ENCODE results near the gene P3H1. TPM values are rescaled to one million over a fixed set of nuclear protein-coding genes. Genes with fewer than 3 reads are reported as not detected.
"Not testable (repeated sequence)": the region's sequence is repeated elsewhere in the genome, so short reads cannot be mapped to it uniquely, and the experiment has no call there.

P3H1 gene
- total RNA-seq, 2 donors from 2014 or later, result 42.9 to 47.6 TPM

GRCh38 chr1:42730988-42731387 lies 35.8 kb downstream of the P3H1 start:
- no peak for TF ChIP-seq CTCF (IDR thresholded peaks at IDR 0.05)
- no peak for ATAC-seq (ENCODE audit: insufficient number of reproducible peaks, low FRiP score, low read depth)

GRCh38 chr1:42730002-42730401 lies 36.8 kb downstream of the P3H1 start:
- H3K36me3 ChIP-seq, result no peaks in the 10 kb centered on the region
- H3K27me3 ChIP-seq (replicated peaks; ENCODE audit: insufficient read depth), result no peaks in the 10 kb centered on the region
- no peak overlapping the region for H3K4me3 ChIP-seq
- no peak overlapping the region for H3K27ac ChIP-seq
- H3K4me1 ChIP-seq (ENCODE audit: control insufficient read depth in 1 of 2, low read depth in 2 of 2), result no peaks in the 10 kb centered on the region
- no peaks in the 10 kb centered on the region for H3K9me3 ChIP-seq
- no peak for ATAC-seq (ENCODE audit: insufficient number of reproducible peaks, low FRiP score, low read depth)
- no peak for TF ChIP-seq CTCF (IDR thresholded peaks at IDR 0.05)
- DNase-seq (ENCODE audit: low spot score), result no peak

More at GRCh38 chr1:42730988-42731387, 35.8 kb downstream of the P3H1 start:
- H3K9me3 ChIP-seq, result no peaks in the 10 kb centered on the region
- no peaks in the 10 kb centered on the region for H3K4me1 ChIP-seq (ENCODE audit: control insufficient read depth in 1 of 2, low read depth in 2 of 2)
- H3K27ac ChIP-seq, result no peak overlapping the region
- no peak overlapping the region for H3K4me3 ChIP-seq
- no peaks in the 10 kb centered on the region for H3K27me3 ChIP-seq (replicated peaks; ENCODE audit: insufficient read depth)
- no peak for DNase-seq (ENCODE audit: low spot score)
- no peaks in the 10 kb centered on the region for H3K36me3 ChIP-seq

GRCh38 chr1:42725820-42726219 lies 41.0 kb downstream of the P3H1 start:
- H3K27me3 ChIP-seq (replicated peaks; ENCODE audit: insufficient read depth); H3K27ac ChIP-seq; H3K4me3 ChIP-seq; DNase-seq (ENCODE audit: low spot score); H3K36me3 ChIP-seq; H3K9me3 ChIP-seq; ATAC-seq (ENCODE audit: insufficient number of reproducible peaks, low FRiP score, low read depth); H3K4me1 ChIP-seq (ENCODE audit: control insufficient read depth in 1 of 2, low read depth in 2 of 2): not testable (repeated sequence)

GRCh38 chr1:42723511-42723910 lies 43.3 kb downstream of the P3H1 start:
- DNase-seq (ENCODE audit: low spot score), result no peak
- Histone ChIP-seq H3K4me1 (ENCODE audit: control insufficient read depth in 1 of 2, low read depth in 2 of 2) (no peaks in the 10 kb centered on the region), H3K9me3 (no peaks in the 10 kb centered on the region), H3K27ac (no peak overlapping the region), H3K4me3 (no peak overlapping the region), H3K36me3 (no peaks in the 10 kb centered on the region), H3K27me3 (replicated peaks; ENCODE audit: insufficient read depth) (no peaks in the 10 kb centered on the region)
- no peak for ATAC-seq (ENCODE audit: insufficient number of reproducible peaks, low FRiP score, low read depth)
- no peak for TF ChIP-seq CTCF (IDR thresholded peaks at IDR 0.05)

GRCh38 chr1:42722403-42722802 lies 44.4 kb downstream of the P3H1 start:
- not testable (repeated sequence) for H3K4me1 ChIP-seq (ENCODE audit: control insufficient read depth in 1 of 2, low read depth in 2 of 2); H3K36me3 ChIP-seq; H3K9me3 ChIP-seq; H3K27me3 ChIP-seq (replicated peaks; ENCODE audit: insufficient read depth); ATAC-seq (ENCODE audit: insufficient number of reproducible peaks, low FRiP score, low read depth); H3K4me3 ChIP-seq; DNase-seq (ENCODE audit: low spot score); H3K27ac ChIP-seq

- no peaks in the 10 kb centered on the region for H3K4me1 ChIP-seq (ENCODE audit: control insufficient read depth in 1 of 2, low read depth in 2 of 2)
- no peak for TF ChIP-seq CTCF (IDR thresholded peaks at IDR 0.05)
- H3K9me3 ChIP-seq, result no peaks in the 10 kb centered on the region
- DNase-seq (ENCODE audit: low spot score) (no peak), ATAC-seq (ENCODE audit: insufficient number of reproducible peaks, low FRiP score, low read depth) (no peak)
- no peak overlapping the region for H3K27ac ChIP-seq
- H3K27me3 ChIP-seq (replicated peaks; ENCODE audit: insufficient read depth), result no peaks in the 10 kb centered on the region
- no peak overlapping the region for H3K4me3 ChIP-seq
- no peaks in the 10 kb centered on the region for H3K36me3 ChIP-seq
These were observed 44.9 kb downstream of the P3H1 start for GRCh38 chr1:42721926-42722325.

All from thoracic aorta (tissue), 2 donors.